Keratinocyte (primary cell): ENCODE data around the gene ITIH6. TPM values are rescaled to one million over a fixed set of nuclear protein-coding genes. Genes with fewer than 3 reads are reported as not detected.

Source experiments
- DNase-seq: peaks from one replicate; pipeline ENCODE4 v3.0.0-alpha.2; 2011; ENCODE audit warnings: low read depth, missing footprints, low spot score
- FAIRE-seq: peaks from 2 replicates; lab custom pipeline; 2011; peaks lifted over from hg19 to GRCh38; lab: Jason Lieb, UNC
- H2AFZ ChIP-seq: 2 replicates; pipeline ENCODE4 v1.6.0; 2012; ENCODE audit warnings: low read length, control low read depth, inconsistent platforms; ENCODE audit not compliant: control insufficient read depth
- H3K27ac ChIP-seq: 2 replicates; pipeline ENCODE4 v1.5.1; 2011; ENCODE audit warnings: low read length; ENCODE audit not compliant: control insufficient read depth, insufficient read depth
- H3K27me3 ChIP-seq: 3 replicates; pipeline ENCODE4 v1.6.0; 2011; ENCODE audit warnings: low read length; ENCODE audit not compliant: control insufficient read depth, insufficient read depth; ENCODE audit errors: extremely low read depth
- H3K36me3 ChIP-seq, 2 experiments: 2 replicates in 1 of 2; 3 replicates in 1 of 2; pipeline ENCODE4 v1.5.1; 2011; ENCODE audit warnings: low read length in 2 of 2, mild to moderate bottlenecking in 1 of 2; ENCODE audit not compliant: control insufficient read depth in 2 of 2, insufficient read depth in 2 of 2; ENCODE audit errors: extremely low read depth in 1 of 2
- H3K4me1 ChIP-seq: 3 replicates; pipeline ENCODE4 v1.5.1; 2011; ENCODE audit warnings: low read length; ENCODE audit not compliant: control insufficient read depth, insufficient read depth; ENCODE audit errors: extremely low read depth
- H3K4me2 ChIP-seq: 3 replicates; pipeline ENCODE4 v1.6.0; 2011; ENCODE audit warnings: low read depth, low read length; ENCODE audit not compliant: control insufficient read depth, insufficient read depth; ENCODE audit errors: extremely low read depth
- H3K4me3 ChIP-seq, 3 experiments: fragments of 200-600 bp in 1 of 3; sonication (generic) in 1 of 3; 2 replicates in 2 of 3; 3 replicates in 1 of 3; pipeline ENCODE4 v1.5.1; 2011 to 2016; ENCODE audit warnings: low read length in 3 of 3, mild to moderate bottlenecking in 3 of 3, control low read depth in 2 of 3, inconsistent platforms in 1 of 3, low read depth in 1 of 3, mixed read lengths in 1 of 3, mixed run types in 1 of 3, moderate library complexity in 1 of 3; ENCODE audit not compliant: control insufficient read depth in 2 of 3, insufficient read depth in 2 of 3; ENCODE audit errors: extremely low read depth in 1 of 3
- H3K79me2 ChIP-seq: 2 replicates; pipeline ENCODE4 v1.6.0; 2012; ENCODE audit warnings: low read length; ENCODE audit not compliant: control insufficient read depth, insufficient read depth
- H3K9ac ChIP-seq: 3 replicates; pipeline ENCODE4 v1.6.0; 2011; ENCODE audit warnings: low read length; ENCODE audit not compliant: control insufficient read depth, insufficient read depth; ENCODE audit errors: extremely low read depth
- H3K9me1 ChIP-seq: 3 replicates; pipeline ENCODE4 v1.6.0; 2011; ENCODE audit warnings: low read length; ENCODE audit not compliant: control insufficient read depth, insufficient read depth; ENCODE audit errors: extremely low read depth
- H3K9me3 ChIP-seq: 2 replicates; pipeline ENCODE4 v1.5.1; 2012; ENCODE audit warnings: low read depth, low read length; ENCODE audit not compliant: control insufficient read depth
- H4K20me1 ChIP-seq: 3 replicates; pipeline ENCODE4 v1.6.0; 2011; ENCODE audit warnings: low read length; ENCODE audit not compliant: control insufficient read depth, insufficient read depth; ENCODE audit errors: extremely low read depth
- CTCF ChIP-seq, 3 experiments: IDR thresholded peaks in 1 of 3; conservative IDR thresholded peaks in 1 of 3; optimal IDR thresholded peaks in 1 of 3; 2 replicates in 2 of 3; 3 replicates in 1 of 3; pipeline versions ENCODE3 to v1.5.1; 2011; ENCODE audit warnings: low read length in 3 of 3, mild to moderate bottlenecking in 3 of 3, moderate library complexity in 2 of 3, control low read depth in 1 of 3, inconsistent platforms in 1 of 3; ENCODE audit not compliant: insufficient read depth in 2 of 3; ENCODE audit errors: extremely low read depth in 1 of 3
- EZH2 ChIP-seq: IDR thresholded peaks from one replicate; pipeline ENCODE4 v1.6.1; 2012; ENCODE audit warnings: inconsistent platforms, mild to moderate bottlenecking, low read length, moderate library complexity
- dilution Hi-C: fragments of 300-500 bp; cut with MboI; formaldehyde crosslinking; loops from one replicate; pipeline ENCODE4 v1.7.0; 2020; ENCODE audit warnings: low sequenced_read_pairs; ENCODE audit not compliant: extremely low pct_ligation_motif_present
- polyA plus RNA-seq, 5 experiments: library from polyadenylated mRNA; depleted of rRNA in 3 of 5; stranded (reverse) in 3 of 5; stranded (forward) in 1 of 5; unstranded in 1 of 5; fragments of >200 nt; gene quantifications; 1 replicate in 1 of 5; 2 replicates in 3 of 5; 3 replicates in 1 of 5; pipeline versions ENCODE4 v1.2.1 to v1.2.3, GENCODE V29; 2011 to 2012; ENCODE audit warnings: missing spikeins in 2 of 5, low read depth in 1 of 5, low replicate concordance in 1 of 5

The ITIH6 gene
- polyA plus RNA-seq, 1 donor (not counting 4 experiments of a cell fraction or from before 2014, with no cell fraction given), result not detected

- H3K79me2 ChIP-seq, result no peaks in the 10 kb centered on the region
- DNase-seq (no peak), FAIRE-seq (no peak)
- no peak overlapping the region for H3K4me2 ChIP-seq
- no peaks in the 10 kb centered on the region for H3K9me3 ChIP-seq
- no peaks in the 10 kb centered on the region for H3K9me1 ChIP-seq
- H3K27ac ChIP-seq, result no peak overlapping the region
- H3K27me3 ChIP-seq, result no peaks in the 10 kb centered on the region
- TF ChIP-seq CTCF (optimal IDR thresholded peaks at IDR 0.05 in 1 of 3, IDR thresholded peaks at IDR 0.05 in 1 of 3, conservative IDR thresholded peaks at IDR 0.05 in 1 of 3; ENCODE audit: extremely low read depth in 1 of 3, insufficient read depth in 2 of 3, low read length in 3 of 3) (no peak), EZH2 (no peak)
- no peak overlapping the region for H3K9ac ChIP-seq
- H3K4me1 ChIP-seq, result no peaks in the 10 kb centered on the region
- no peaks in the 10 kb centered on the region for H3K36me3 ChIP-seq
- H4K20me1 ChIP-seq, result no peaks in the 10 kb centered on the region
- dilution Hi-C loops, result no loop called here
- H2AFZ ChIP-seq, result no peak overlapping the region
- no peak overlapping the region for H3K4me3 ChIP-seq
Observed at GRCh38 chrX:54748626-54749025, 49.4 kb downstream of the ITIH6 start.

- Histone ChIP-seq H2AFZ (no peak overlapping the region), H3K9me3 (no peaks in the 10 kb centered on the region), H3K4me1 (no peaks in the 10 kb centered on the region), H3K4me2 (no peak overlapping the region), H3K9me1 (no peaks in the 10 kb centered on the region), H4K20me1 (no peaks in the 10 kb centered on the region), H3K79me2 (no peaks in the 10 kb centered on the region), H3K9ac (no peak overlapping the region), H3K27me3 (no peaks in the 10 kb centered on the region), H3K27ac (no peak overlapping the region), H3K36me3 (no peaks in the 10 kb centered on the region), H3K4me3 (no peak overlapping the region)
- TF ChIP-seq CTCF (optimal IDR thresholded peaks at IDR 0.05 in 1 of 3, IDR thresholded peaks at IDR 0.05 in 1 of 3, conservative IDR thresholded peaks at IDR 0.05 in 1 of 3; ENCODE audit: extremely low read depth in 1 of 3, insufficient read depth in 2 of 3, low read length in 3 of 3) (no peak), EZH2 (no peak)
- FAIRE-seq, result no peak
- dilution Hi-C loops, result no loop called here
- DNase-seq, result no peak
Observed at GRCh38 chrX:54747733-54748393, 50.2 kb downstream of the ITIH6 start.
